ENCODE measurements around the gene METTL16.

The METTL16 gene

GRCh38 chr17:2396192-2396567 is 115.5 kb downstream of the METTL16 start:
- DNase-seq: no peak

- DNase-seq: no peak
Measured at GRCh38 chr17:2395258-2396181, 116.2 kb downstream of the METTL16 start.

- DNase-seq: no peak
Measured at GRCh38 chr17:2394775-2395201, 116.9 kb downstream of the METTL16 start.

GRCh38 chr17:2393954-2394749 is 117.5 kb downstream of the METTL16 start:
- no peak for DNase-seq

- peak in 55 of 56 donors; percentile 43 to 91 (median 74) for DNase-seq
Measured at GRCh38 chr17:2393174-2393953, 118.3 kb downstream of the METTL16 start.

GRCh38 chr17:2392252-2393173 is 119.2 kb downstream of the METTL16 start:
- DNase-seq: peak; percentile 59 to 97 (median 90)

GRCh38 chr17:2391597-2392251 is 120.0 kb downstream of the METTL16 start:
- DNase-seq: peak in 1 of 56 donors; percentile 49

- no peak for DNase-seq
Measured at GRCh38 chr17:2390199-2390836, 121.4 kb downstream of the METTL16 start.

GRCh38 chr17:2388683-2389055 is 123.0 kb downstream of the METTL16 start:
- no peak for DNase-seq

GRCh38 chr17:2388020-2388682 is 123.5 kb downstream of the METTL16 start:
- no peak for DNase-seq

- no peak for DNase-seq
Measured at GRCh38 chr17:2387086-2388019, 124.3 kb downstream of the METTL16 start.

GRCh38 chr17:2386400-2387085 is 125.1 kb downstream of the METTL16 start:
- no peak for DNase-seq

- no peak for DNase-seq
Measured at GRCh38 chr17:2385240-2386210, 126.2 kb downstream of the METTL16 start.

- DNase-seq: no peak
Measured at GRCh38 chr17:2384439-2385127, 127.1 kb downstream of the METTL16 start.

GRCh38 chr17:2383628-2384167 is 128.0 kb downstream of the METTL16 start:
- no peak for DNase-seq
